ENCODE data around the gene TMCC1.

DNA sequence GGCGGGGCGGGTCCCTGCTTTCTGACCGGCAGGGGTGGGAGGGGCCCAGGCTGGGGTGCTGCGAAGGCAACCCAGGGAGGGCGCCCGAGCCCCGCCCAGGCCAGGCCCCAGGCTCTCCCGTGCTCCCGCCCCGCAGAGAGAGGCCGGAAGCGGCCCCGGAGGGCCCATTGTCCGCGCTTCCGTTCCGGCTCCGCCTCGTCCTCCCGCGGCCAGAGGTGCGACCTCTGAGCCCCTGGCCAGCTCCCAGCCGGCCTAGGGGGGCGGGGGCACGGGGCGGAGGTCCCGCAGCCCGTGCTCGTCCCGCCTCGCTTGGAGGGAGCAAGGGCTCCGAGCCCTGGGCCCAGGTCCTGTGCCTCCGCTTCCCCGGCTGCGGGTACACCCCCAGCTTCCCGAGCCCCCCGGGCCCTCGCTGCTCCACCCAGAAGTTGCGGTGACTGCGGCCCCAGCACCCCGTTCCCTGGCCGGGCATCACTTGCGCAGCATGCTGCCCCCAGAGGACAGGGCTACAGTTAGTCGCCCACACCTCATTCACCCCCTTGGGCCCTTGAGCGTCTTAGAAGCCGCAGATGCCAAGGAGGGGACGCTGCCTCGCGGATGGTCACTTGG, 266.7 kb downstream of the TMCC1 start:
- TF ChIP-seq EZH2 (IDR thresholded peaks at IDR 0.05) = no peak
- TF ChIP-seq POLR2AphosphoS5 (IDR thresholded peaks at IDR 0.05; ENCODE audit: borderline replicate concordance, low read depth, low read length) = no peak
